Measurements from ENCODE around the gene SPATA7.

SPATA7 gene

DNA sequence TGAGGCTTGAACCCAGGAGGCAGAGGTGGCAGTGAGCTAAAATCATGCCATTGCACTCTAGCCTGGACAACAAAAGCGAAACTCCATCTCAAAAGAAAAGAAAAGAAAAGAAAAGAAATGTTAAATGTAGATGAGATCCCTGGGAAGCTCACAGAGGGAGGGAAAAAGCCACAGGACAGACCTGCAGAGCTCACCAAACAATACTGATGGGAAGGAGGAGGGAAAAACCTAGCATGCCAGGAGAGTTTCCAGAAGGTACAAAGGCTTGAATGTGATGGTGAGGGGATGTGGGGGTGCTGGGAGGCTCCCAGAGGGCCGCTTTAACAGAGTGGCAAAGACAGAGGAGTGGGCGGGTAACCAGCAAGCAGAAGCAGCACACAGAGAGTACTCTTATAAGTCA lies 97.1 kb downstream of the SPATA7 start:
- no peak for DNase-seq (ENCODE audit: low read depth)
